HepG2 (cell line): ENCODE measurements around the gene OR8U1. TPM values are rescaled to one million over a fixed set of nuclear protein-coding genes. Genes with fewer than 3 reads are reported as not detected.

Experiments used
- ARID4A ChIP-seq: sonication (generic); formaldehyde crosslinking; IDR thresholded peaks from 2 replicates; pipeline ENCODE4 v1.5.0; 2020; ENCODE audit warnings: mild to moderate bottlenecking, missing genetic modification reagents, borderline replicate concordance
- CHD2 ChIP-seq: IDR thresholded peaks from 2 replicates; pipeline ENCODE4 v1.6.1; 2011; ENCODE audit warnings: low read depth, low read length, improper control_type of control experiment
- MZF1 ChIP-seq: sonication (generic); formaldehyde crosslinking; IDR thresholded peaks from 2 replicates; pipeline ENCODE4 v1.8.1; 2023; ENCODE audit warnings: mild to moderate bottlenecking, missing genetic modification reagents, borderline replicate concordance
- RAD51 ChIP-seq: fragments of 450-650 bp; IDR thresholded peaks from 2 replicates; pipeline ENCODE4 v1.6.1; 2016; ENCODE audit warnings: borderline replicate concordance
- RNF219 ChIP-seq: sonication (generic); formaldehyde crosslinking; IDR thresholded peaks from 2 replicates; pipeline ENCODE4 v1.5.0; 2020; ENCODE audit warnings: mild to moderate bottlenecking, missing genetic modification reagents
- SALL1 ChIP-seq: sonication (generic); formaldehyde crosslinking; IDR thresholded peaks from 2 replicates; pipeline ENCODE4 v1.8.0; 2022; ENCODE audit warnings: mild to moderate bottlenecking, missing genetic modification reagents
- SP140L ChIP-seq: sonication (generic); formaldehyde crosslinking; IDR thresholded peaks from 2 replicates; pipeline ENCODE4 v1.4.0; 2020; ENCODE audit warnings: missing genetic modification reagents, borderline replicate concordance
- ZFP36L2 ChIP-seq: sonication (generic); formaldehyde crosslinking; IDR thresholded peaks from 2 replicates; pipeline ENCODE4 v1.4.0; 2020; ENCODE audit warnings: missing genetic modification reagents
- polyA plus RNA-seq, 8 experiments: library from polyadenylated mRNA; depleted of rRNA in 3 of 8; stranded (reverse) in 7 of 8; unstranded in 1 of 8; fragments of >200 nt; fragmentation: Illumina TruSeq in 4 of 8; extraction: Trizol in 4 of 8; gene quantifications; 2 replicates each; pipeline versions ENCODE4 v1.2.1 to v1.2.3, GENCODE V29; 2011 to 2016; ENCODE audit warnings: low read depth in 4 of 8, missing spikeins in 1 of 8, mixed read lengths in 1 of 8; ENCODE audit not compliant: insufficient read depth in 1 of 8
- total RNA-seq, 5 experiments: library from RNA; depleted of rRNA; stranded (reverse); fragments of >200 nt; fragmentation: Illumina TruSeq; extraction: Trizol; gene quantifications; 2 replicates each; pipeline ENCODE4 v1.2.3, GENCODE V29; 2016; ENCODE audit warnings: low read depth in 1 of 5

The OR8U1 gene
- total and polyA plus RNA-seq, 2 of the 13 experiments (the other 11 are each of a cell fraction or from before 2014, with no cell fraction given): not detected

- no peak for TF ChIP-seq ARID4A (CRISPR knock-in tag)
- no peak for TF ChIP-seq RAD51
- no peak for TF ChIP-seq CHD2
- TF ChIP-seq ZFP36L2 (CRISPR knock-in tag): no peak
- no peak for TF ChIP-seq SALL1 (CRISPR knock-in tag)
- TF ChIP-seq RNF219 (CRISPR knock-in tag): no peak
- TF ChIP-seq MZF1 (CRISPR knock-in tag): no peak
- TF ChIP-seq SP140L (CRISPR knock-in tag): no peak
These were observed at the start of gene OR8U1 (continued) for GRCh38 chr11:56375324-56375723.
